Activated CD4-positive, alpha-beta T cell treated with anti-CD3 and anti-CD28 coated beads, Interleukin-2, Interleukin-4, amounts not matched to agents 100 ng/mL and 50 ng/mL, durations not matched to agents 16 hours and 8 hours (primary cell): ENCODE results near the gene FGFR2.

Experiments
- DNase-seq: peaks from one replicate; pipeline ENCODE4 v3.0.0-alpha.2; 2020; ENCODE audit warnings: low spot score

The FGFR2 gene

GRCh38 chr10:121452581-121452980 is 145.7 kb downstream of the FGFR2 start:
- no peak for DNase-seq

- no peak for DNase-seq
Measured at GRCh38 chr10:121450247-121450646, 148.0 kb downstream of the FGFR2 start.

GRCh38 chr10:121449482-121449924 is 148.7 kb downstream of the FGFR2 start:
- DNase-seq: no peak

GRCh38 chr10:121448766-121449421 is 149.3 kb downstream of the FGFR2 start:
- DNase-seq: peak; percentile 22

- DNase-seq: no peak
Measured at GRCh38 chr10:121444520-121445165, 153.6 kb downstream of the FGFR2 start.

- no peak for DNase-seq
Measured at GRCh38 chr10:121442086-121442935, 155.9 kb downstream of the FGFR2 start.

- DNase-seq: no peak
Measured at GRCh38 chr10:121440461-121440860, 157.8 kb downstream of the FGFR2 start.

- no peak for DNase-seq
Measured at GRCh38 chr10:121438333-121438732, 159.9 kb downstream of the FGFR2 start.

GRCh38 chr10:121437596-121437995 is 160.6 kb downstream of the FGFR2 start:
- DNase-seq: no peak

- no peak for DNase-seq
Measured at GRCh38 chr10:121436630-121437341, 161.5 kb downstream of the FGFR2 start.

- DNase-seq: no peak
Measured at GRCh38 chr10:121436281-121436629, 162.0 kb downstream of the FGFR2 start.

GRCh38 chr10:121435099-121435875 is 163.0 kb downstream of the FGFR2 start:
- no peak for DNase-seq

GRCh38 chr10:121433965-121434364 is 164.3 kb downstream of the FGFR2 start:
- DNase-seq: no peak

- DNase-seq: no peak
Measured at GRCh38 chr10:121428867-121429266, 169.4 kb downstream of the FGFR2 start.
